NT2/D1 (cell line): Measurements from ENCODE around the gene DTNB.

Source experiments
- SUZ12 ChIP-seq: IDR thresholded peaks from 2 replicates; pipeline ENCODE4 v1.6.1; 2011; ENCODE audit not compliant: insufficient read length, insufficient read depth; ENCODE audit errors: extremely low read depth
- ZNF274 ChIP-seq: IDR thresholded peaks from 2 replicates; pipeline ENCODE4 v1.6.1; 2011; ENCODE audit warnings: mild to moderate bottlenecking, low read depth, low read length

DNA sequence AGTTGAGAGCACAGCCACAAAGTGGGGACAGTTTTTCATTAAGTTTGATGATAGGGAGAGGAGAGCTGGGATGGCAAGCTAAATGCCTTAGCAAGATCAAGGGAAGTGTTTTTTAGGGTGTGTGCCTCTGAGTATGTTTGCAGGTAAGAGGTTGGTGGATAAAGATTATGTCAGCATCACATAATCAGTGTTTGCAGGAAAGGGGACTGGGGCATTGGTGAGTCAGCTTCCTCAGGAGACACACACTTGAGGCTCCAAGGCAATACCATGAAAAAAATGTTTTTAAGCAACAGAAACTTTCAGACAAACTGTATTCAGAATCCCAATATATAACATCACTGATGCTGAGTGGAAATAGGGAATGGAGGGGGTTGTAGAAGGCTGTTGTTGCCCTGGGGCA is 25.4 kb upstream of the DTNB start:
- TF ChIP-seq SUZ12 (no peak), ZNF274 (no peak)
